ENCODE measurements around the gene SORL1. TPM values are rescaled to one million over a fixed set of nuclear protein-coding genes. Genes with fewer than 3 reads are reported as not detected.

The SORL1 gene
- total RNA-seq, 2 experiments from 2014 or later: 115 to 116 TPM

DNA sequence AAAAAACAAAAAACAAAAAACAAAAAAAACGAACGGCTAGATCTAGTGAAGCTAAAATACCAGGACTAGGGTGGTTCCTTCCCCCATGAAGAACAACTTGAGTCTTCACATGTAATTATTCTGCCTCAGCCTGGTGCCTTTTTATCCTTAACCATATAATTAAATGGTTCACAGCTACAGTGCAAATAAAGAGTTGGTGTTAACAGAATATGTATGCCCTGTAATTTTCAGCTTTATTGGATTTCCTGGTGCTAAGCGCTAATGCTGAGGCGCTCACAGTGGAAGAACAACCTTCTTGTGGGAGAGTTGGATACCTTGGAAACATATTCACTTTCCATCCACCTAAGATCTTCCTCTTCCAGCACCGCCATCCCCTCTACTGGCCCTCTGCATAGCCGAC is 159.1 kb downstream of the SORL1 start:
- H3K36me3 Mint-ChIP-seq (ENCODE audit: low read depth): peaks cover 82% of the 10 kb centered on the region
- ChIA-PET POLR2A (no interaction called here), CTCF (no interaction called here)
- DNase-seq: no peak
- H3K4me3 Mint-ChIP-seq: no peak overlapping the region
- H3K4me1 Mint-ChIP-seq: no peaks in the 10 kb centered on the region
- no peaks in the 10 kb centered on the region for H3K9me3 Mint-ChIP-seq
- no peaks in the 10 kb centered on the region for H3K27me3 Mint-ChIP-seq
- H3K27ac Mint-ChIP-seq: no peak overlapping the region

DNA sequence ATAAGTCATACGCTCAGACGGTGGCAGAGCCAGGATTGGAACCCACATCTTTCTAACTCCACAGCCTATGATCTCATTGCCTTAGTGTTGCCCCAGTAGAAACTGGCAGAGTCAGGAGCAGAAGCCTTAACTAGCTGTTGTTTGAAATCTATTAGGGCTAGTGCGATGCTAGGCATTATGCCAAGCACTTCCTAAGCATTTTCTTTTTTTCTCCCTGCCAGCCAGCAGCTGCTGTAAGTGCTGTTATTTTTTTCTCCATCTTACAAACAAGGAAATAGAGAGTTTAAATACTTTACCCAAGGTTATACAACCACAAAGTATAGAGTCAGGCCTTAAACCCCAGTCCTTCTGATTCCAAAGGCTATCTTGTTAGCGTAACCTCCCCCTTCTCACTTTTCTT is 161.6 kb downstream of the SORL1 start:
- Mint-ChIP-seq H3K4me3 (no peak overlapping the region), H3K36me3 (ENCODE audit: low read depth) (peaks cover 85% of the 10 kb centered on the region), H3K9me3 (no peaks in the 10 kb centered on the region), H3K27me3 (no peaks in the 10 kb centered on the region), H3K4me1 (no peaks in the 10 kb centered on the region), H3K27ac (no peak overlapping the region)
- ChIA-PET POLR2A (no interaction called here), CTCF (no interaction called here)
- DNase-seq: no peak

DNA sequence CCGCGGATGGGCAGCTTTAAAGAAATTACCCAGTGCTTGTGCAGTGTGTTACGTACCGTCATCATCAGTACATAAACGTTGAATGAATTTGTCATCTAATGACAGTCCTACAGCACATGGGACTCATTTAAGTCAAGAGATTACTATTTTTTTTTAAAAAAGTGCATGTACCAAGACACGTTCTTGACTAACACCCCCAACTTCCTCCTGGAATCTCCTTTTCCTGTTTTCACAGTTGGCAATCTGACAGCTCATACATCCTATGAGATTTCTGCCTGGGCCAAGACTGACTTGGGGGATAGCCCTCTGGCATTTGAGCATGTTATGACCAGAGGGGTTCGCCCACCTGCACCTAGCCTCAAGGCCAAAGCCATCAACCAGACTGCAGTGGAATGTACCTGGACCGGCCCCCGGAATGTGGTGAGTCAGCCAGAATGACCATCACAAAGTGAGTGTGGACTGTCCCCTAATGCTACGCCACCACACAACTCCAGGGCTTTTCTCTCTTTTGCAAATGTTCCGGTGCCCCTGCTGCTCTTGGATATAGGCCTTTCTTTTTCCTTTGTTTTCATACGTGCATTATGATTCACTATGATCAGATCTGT is 162.6 kb downstream of the SORL1 start:
- Mint-ChIP-seq H3K36me3 (ENCODE audit: low read depth) (peaks cover 83% of the 10 kb centered on the region), H3K9me3 (no peaks in the 10 kb centered on the region), H3K4me3 (no peak overlapping the region), H3K4me1 (no peaks in the 10 kb centered on the region), H3K27ac (no peak overlapping the region), H3K27me3 (no peaks in the 10 kb centered on the region)
- no peak for DNase-seq
- POLR2A ChIA-PET: no interaction called here
- CTCF ChIA-PET: no interaction called here

DNA sequence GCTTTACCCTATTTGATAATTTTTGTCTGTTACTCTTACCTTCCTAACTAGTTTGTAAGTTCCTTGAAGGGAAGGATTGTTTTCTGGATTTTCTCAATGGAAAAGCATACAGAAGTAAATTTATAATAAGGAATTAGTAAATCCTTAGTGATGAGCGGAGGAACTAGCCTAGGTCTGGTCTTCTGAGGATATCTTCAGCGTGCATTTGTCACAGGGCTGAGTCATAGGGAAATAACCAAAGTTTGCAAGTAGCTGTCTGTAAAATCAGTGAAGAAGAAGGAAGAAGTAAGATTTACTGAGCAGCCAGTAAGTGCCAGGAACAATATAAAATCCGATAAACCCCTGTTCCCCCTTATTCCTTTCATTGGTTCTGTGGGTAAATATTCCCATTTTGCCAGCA is 163.4 kb downstream of the SORL1 start:
- no peaks in the 10 kb centered on the region for H3K27me3 Mint-ChIP-seq
- DNase-seq: no peak
- POLR2A ChIA-PET: no interaction called here
- peaks cover 2% of the 10 kb centered on the region for H3K4me1 Mint-ChIP-seq
- H3K4me3 Mint-ChIP-seq: no peak overlapping the region
- CTCF ChIA-PET: interaction anchor here (1.0 kb wide), 1 partner anchor 23 kb away, joined by 4 read pairs; no protein-coding TSS in a partner anchor
- H3K9me3 Mint-ChIP-seq: no peaks in the 10 kb centered on the region
- no peak overlapping the region for H3K27ac Mint-ChIP-seq
- H3K36me3 Mint-ChIP-seq (ENCODE audit: low read depth): peaks cover 84% of the 10 kb centered on the region

DNA sequence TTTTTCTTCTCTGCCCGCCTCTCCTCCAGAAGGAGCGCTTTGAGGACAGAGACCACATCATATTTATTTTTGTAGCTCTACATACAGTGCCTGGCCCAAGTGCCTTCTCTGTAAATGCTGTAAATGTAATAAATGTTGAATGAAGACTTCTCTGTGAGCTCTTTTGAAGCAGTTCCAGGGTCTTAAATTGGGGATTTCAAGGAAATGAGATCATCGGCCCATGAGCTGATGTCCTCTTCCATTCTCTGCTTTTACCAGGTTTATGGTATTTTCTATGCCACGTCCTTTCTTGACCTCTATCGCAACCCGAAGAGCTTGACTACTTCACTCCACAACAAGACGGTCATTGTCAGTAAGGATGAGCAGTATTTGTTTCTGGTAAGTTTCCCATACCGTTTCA is 166.4 kb downstream of the SORL1 start:
- ChIA-PET CTCF (interaction anchor here (1.6 kb wide), 1 partner anchor 36 kb away, joined by 6 read pairs; no protein-coding TSS in a partner anchor), POLR2A (no interaction called here)
- Mint-ChIP-seq H3K4me3 (no peak overlapping the region), H3K9me3 (no peaks in the 10 kb centered on the region), H3K27me3 (no peaks in the 10 kb centered on the region), H3K4me1 (peaks cover 2% of the 10 kb centered on the region), H3K36me3 (ENCODE audit: low read depth) (peaks cover 88% of the 10 kb centered on the region), H3K27ac (no peak overlapping the region)
- no peak for DNase-seq

DNA sequence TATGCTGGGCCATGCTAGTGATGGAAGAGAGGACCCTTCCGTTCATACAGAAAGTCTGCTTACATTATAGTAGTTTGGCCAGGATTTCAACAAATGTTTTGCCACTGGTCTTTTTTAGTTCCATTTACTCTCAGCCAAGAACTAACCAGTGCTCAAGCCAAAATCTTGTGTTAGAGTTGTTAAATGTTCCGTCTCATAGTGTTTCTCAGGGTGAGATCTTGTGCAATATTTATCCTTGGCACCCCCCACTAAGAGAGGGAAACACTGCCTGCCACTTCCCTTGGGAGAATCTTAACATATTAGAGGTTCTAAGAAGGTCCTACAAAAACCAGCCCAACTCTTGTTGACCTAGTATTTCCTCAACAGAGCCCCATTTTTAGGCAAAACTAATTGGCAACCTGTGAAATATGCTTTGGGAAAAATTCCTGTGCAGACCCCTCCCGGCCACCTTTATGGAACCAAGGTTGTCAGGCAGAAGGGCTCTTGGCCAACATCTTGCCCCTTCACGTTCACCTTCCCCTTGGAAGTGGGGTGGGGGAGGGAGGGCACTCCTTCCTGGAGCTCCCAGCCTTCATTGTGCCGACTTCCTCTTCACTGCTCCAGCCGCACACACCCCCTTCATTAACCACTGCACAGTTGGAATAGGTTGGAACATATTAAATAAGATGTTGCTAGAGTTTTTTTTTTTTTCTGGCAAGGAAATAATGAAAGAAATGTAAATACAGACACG is 173.8 kb downstream of the SORL1 start:
- CTCF ChIA-PET: no interaction called here
- no peak overlapping the region for H3K4me3 Mint-ChIP-seq
- DNase-seq: no peak
- no peaks in the 10 kb centered on the region for H3K9me3 Mint-ChIP-seq
- H3K27ac Mint-ChIP-seq: no peak overlapping the region
- H3K36me3 Mint-ChIP-seq (ENCODE audit: low read depth): peaks cover 68% of the 10 kb centered on the region
- no peaks in the 10 kb centered on the region for H3K4me1 Mint-ChIP-seq
- POLR2A ChIA-PET: no interaction called here
- H3K27me3 Mint-ChIP-seq: no peaks in the 10 kb centered on the region

DNA sequence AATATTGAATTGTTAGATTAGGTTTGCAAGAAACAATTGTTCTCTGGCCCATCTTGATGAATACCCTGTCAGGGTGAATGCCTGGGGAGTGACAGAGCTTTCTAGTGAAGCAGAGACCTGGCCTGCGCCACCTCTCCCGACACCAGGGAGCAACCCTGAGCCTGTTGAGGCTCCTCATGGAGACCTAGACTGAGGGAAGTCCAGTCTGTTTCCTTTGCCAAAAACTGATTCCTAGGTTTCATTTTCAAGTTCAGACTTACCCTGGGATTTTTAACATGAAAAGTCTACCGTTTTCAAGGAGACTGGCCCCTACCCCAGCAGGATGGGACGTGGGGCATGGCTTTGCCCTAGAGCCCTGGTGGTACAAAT is 174.4 kb downstream of the SORL1 start:
- no peak for DNase-seq
- Mint-ChIP-seq H3K27ac (no peak overlapping the region), H3K9me3 (no peaks in the 10 kb centered on the region), H3K4me3 (no peak overlapping the region), H3K36me3 (ENCODE audit: low read depth) (peaks cover 62% of the 10 kb centered on the region), H3K27me3 (no peaks in the 10 kb centered on the region), H3K4me1 (no peaks in the 10 kb centered on the region)
- ChIA-PET CTCF (no interaction called here), POLR2A (no interaction called here)

DNA sequence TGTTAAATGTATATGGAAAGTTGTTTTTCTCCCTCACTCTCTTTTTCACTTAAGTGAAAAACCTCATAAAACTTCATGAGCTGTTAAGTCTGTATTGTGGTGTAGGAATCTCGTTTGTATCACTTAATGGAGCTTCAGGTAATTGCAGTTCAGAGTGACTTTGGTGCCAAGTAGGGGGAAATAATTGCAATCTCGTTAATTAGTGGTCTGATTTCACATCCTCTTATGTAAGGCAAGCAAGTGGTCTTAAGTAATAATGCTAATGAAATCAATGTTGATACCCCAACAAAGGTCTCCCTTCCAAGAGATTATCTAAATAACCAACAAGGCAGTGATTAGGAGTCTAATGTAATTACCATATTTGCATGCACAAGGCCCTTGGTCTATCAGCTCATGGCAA is 174.9 kb downstream of the SORL1 start:
- Mint-ChIP-seq H3K4me3 (no peak overlapping the region), H3K9me3 (no peaks in the 10 kb centered on the region), H3K36me3 (ENCODE audit: low read depth) (peaks cover 60% of the 10 kb centered on the region), H3K4me1 (no peaks in the 10 kb centered on the region), H3K27ac (no peak overlapping the region), H3K27me3 (no peaks in the 10 kb centered on the region)
- no peak for DNase-seq
- CTCF ChIA-PET: no interaction called here
- POLR2A ChIA-PET: no interaction called here

DNA sequence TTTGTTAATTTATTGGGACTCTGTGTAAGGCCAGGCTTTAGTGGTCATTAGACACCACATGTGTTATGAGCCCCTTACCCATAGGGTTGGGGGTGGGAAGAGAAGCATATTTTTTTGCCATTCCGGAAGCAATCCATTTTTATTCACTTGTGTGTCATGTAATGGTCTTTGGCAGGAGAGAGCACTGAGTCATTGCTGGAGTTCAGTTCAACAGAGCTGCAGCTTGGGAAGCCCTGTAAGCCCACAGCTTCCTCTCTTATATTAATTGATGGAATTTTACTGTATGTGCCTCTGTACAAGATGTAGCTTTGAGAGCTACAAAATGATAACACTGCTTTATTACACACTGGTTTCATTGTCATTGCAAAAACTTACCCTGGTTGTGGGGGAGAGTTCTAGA is 177.9 kb downstream of the SORL1 start:
- POLR2A ChIA-PET: no interaction called here
- Mint-ChIP-seq H3K9me3 (no peaks in the 10 kb centered on the region), H3K4me1 (no peaks in the 10 kb centered on the region), H3K4me3 (no peak overlapping the region), H3K36me3 (ENCODE audit: low read depth) (peaks cover 48% of the 10 kb centered on the region), H3K27me3 (no peaks in the 10 kb centered on the region), H3K27ac (no peak overlapping the region)
- CTCF ChIA-PET: no interaction called here
- no peak for DNase-seq

DNA sequence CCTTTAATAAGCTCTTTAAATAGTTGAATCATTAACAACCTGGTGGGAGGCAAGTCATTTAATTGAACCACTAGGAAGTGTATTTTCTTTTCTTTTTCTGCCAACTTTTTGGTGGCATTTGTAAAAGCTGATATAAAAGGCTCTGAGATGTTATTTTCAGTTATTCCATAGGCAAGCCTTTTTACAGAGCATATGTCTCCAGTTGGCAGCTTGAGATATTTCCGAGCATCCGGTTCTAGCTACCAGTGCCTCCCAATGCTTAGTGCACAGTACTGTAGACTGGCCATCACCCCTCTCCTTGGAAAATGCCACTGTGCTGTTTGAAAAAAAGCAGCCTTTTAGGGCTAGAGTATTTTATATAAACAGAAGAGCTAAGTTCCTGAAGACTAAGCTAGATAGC is 179.3 kb downstream of the SORL1 start:
- Mint-ChIP-seq H3K27me3 (no peaks in the 10 kb centered on the region), H3K9me3 (no peaks in the 10 kb centered on the region), H3K27ac (no peak overlapping the region), H3K36me3 (ENCODE audit: low read depth) (peaks cover 37% of the 10 kb centered on the region), H3K4me3 (no peak overlapping the region), H3K4me1 (no peaks in the 10 kb centered on the region)
- CTCF ChIA-PET: interaction anchor here (1.0 kb wide), 1 partner anchor 14 kb away, joined by 3 read pairs; no protein-coding TSS in a partner anchor
- POLR2A ChIA-PET: no interaction called here
- DNase-seq: no peak

DNA sequence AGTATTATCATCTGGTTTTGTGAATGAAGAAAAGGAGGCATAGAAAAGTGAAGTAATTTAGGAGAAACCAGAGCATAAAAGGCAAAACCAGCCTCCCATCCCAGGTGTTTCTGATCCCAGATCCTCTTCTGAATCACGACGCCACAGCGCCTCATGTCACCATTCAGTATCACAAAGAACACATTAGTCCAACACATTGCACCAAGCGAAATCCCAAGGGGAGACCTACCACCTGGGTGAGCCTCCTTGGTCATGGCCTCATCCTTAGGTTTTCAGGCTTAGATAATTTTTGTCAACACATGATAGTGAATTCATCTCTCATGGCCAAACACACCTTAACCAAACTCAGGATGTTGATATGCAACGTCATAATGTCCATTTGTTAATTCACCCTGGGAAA is 182.2 kb downstream of the SORL1 start:
- no peaks in the 10 kb centered on the region for H3K27me3 Mint-ChIP-seq

DNA sequence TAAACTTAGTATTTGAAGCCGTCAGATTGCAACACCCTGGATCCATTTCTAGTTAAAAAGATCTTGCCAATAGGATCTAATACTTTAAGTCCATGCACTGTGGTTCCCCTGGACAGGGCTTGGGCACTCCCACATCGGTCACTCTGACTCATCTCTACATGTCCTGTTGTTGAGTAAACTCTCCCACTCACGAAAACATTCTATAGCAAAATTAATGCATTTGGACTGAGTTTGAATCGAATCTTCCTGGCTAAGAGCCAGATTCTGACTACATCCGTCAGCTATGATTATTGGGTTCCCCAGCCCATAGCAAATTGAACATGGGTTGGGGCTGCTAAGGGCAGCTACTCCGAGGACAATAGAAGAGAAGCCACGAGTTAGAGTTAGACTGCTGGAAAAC is 182.8 kb downstream of the SORL1 start:
- Mint-ChIP-seq H3K27ac (no peak overlapping the region), H3K36me3 (ENCODE audit: low read depth) (peaks cover 26% of the 10 kb centered on the region), H3K9me3 (no peaks in the 10 kb centered on the region), H3K27me3 (no peaks in the 10 kb centered on the region), H3K4me3 (no peak overlapping the region), H3K4me1 (no peaks in the 10 kb centered on the region)
- ChIA-PET POLR2A (no interaction called here), CTCF (no interaction called here)
- DNase-seq: no peak

More for the DNA sequence above, 182.2 kb downstream of the SORL1 start:
- CTCF ChIA-PET: no interaction called here
- POLR2A ChIA-PET: no interaction called here
- no peaks in the 10 kb centered on the region for H3K9me3 Mint-ChIP-seq
- H3K4me3 Mint-ChIP-seq: no peak overlapping the region
- DNase-seq: no peak
- no peak overlapping the region for H3K27ac Mint-ChIP-seq
- H3K4me1 Mint-ChIP-seq: no peaks in the 10 kb centered on the region
- peaks cover 29% of the 10 kb centered on the region for H3K36me3 Mint-ChIP-seq (ENCODE audit: low read depth)

DNA sequence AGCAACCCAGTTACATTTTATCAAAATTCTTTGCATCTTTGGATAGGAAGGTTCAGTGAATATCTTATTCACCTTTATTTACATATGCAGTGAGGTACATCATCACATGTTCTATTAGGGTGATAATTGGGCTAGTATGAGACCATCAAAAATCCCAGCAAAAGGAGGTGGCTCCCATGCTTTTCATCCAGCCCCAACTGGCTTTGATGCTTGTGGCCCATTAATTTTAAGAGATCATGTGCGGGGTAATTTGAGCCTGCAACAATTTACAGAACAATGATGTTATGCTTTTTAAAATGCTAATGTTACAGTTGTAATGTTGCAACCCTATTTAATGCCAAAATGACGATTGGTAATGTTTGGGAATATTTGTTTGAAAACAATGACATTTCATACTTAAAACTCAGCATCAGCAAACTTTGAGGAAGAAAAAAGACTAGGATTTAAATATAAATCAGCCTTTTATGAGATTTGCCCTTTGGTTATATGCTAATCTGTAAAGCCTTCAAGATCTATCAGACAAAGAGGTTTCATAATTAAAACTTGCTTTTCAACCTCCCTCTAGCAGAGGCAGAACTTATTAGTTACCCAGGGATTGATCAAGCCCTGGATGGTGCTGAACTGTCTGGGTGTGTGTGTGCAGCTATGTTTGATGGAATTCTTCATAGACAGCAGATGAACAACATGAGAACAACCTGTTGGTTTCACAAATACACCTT is 184.1 kb downstream of the SORL1 start:
- no peaks in the 10 kb centered on the region for H3K4me1 Mint-ChIP-seq
- no peaks in the 10 kb centered on the region for H3K9me3 Mint-ChIP-seq
- peaks cover 17% of the 10 kb centered on the region for H3K36me3 Mint-ChIP-seq (ENCODE audit: low read depth)

DNA sequence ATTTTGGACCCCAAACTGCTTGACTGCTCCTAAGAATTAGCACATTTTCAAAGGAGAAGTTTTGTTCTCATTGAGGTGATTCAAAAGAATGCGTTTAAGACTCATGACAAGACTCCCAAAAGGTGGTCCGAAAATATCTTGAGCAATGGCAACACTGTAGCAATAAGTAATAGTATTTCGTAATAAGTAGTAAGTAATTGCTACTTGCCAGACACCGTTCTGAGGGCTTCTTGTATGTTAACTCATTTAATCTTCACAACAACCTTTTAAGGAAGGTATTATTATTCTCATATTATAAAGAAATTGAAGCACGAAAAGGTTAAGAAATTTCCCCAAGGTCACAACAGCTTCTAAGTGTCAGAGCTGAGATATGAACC is 184.7 kb downstream of the SORL1 start:
- DNase-seq: no peak
- Mint-ChIP-seq H3K4me1 (no peaks in the 10 kb centered on the region), H3K36me3 (ENCODE audit: low read depth) (peaks cover 16% of the 10 kb centered on the region), H3K27me3 (no peaks in the 10 kb centered on the region), H3K9me3 (no peaks in the 10 kb centered on the region), H3K4me3 (no peak overlapping the region), H3K27ac (no peak overlapping the region)
- ChIA-PET CTCF (no interaction called here), POLR2A (no interaction called here)

More for the DNA sequence above, 184.1 kb downstream of the SORL1 start:
- POLR2A ChIA-PET: no interaction called here
- CTCF ChIA-PET: no interaction called here
- Mint-ChIP-seq H3K4me3 (no peak overlapping the region), H3K27me3 (no peaks in the 10 kb centered on the region), H3K27ac (no peak overlapping the region)
- DNase-seq: no peak

All from activated CD4-positive, alpha-beta memory T cell treated with anti-CD3 and anti-CD28 coated beads, Interleukin-2, amount 10 ng/mL, durations not matched to agents 7 days and 5 days (primary cell).